ENCODE results near the gene DDAH1. TPM values are rescaled to one million over a fixed set of nuclear protein-coding genes. Genes with fewer than 3 reads are reported as not detected.

Gene DDAH1
- total and polyA plus RNA-seq, 5 donors from 2014 or later: 0.15 TPM; not detected in 4

GRCh38 chr1:85495556-85495955 lies 30.6 kb upstream of the DDAH1 start:
- Mint-ChIP-seq H3K4me3 (no peak overlapping the region), H3K27me3 (peaks cover 4% of the 10 kb centered on the region), H3K36me3 (no peaks in the 10 kb centered on the region), H3K27ac (no peak overlapping the region), H3K4me1 (no peaks in the 10 kb centered on the region), H3K9me3 (peaks cover 0 to 3% (median 0%) of the 10 kb centered on the region in 7 donors)
- no peaks in the 10 kb centered on the region for H3K27me3 ChIP-seq (ENCODE audit: control insufficient read depth, insufficient read depth, low read length)
- no peak overlapping the region for H3K4me3 ChIP-seq (ENCODE audit: low read depth, low read length)
- ATAC-seq (ENCODE audit: low read depth in 2 of 2) (no peak), DNase-seq (no peak)
- no peaks in the 10 kb centered on the region for H3K36me3 ChIP-seq (ENCODE audit: control insufficient read depth, insufficient read depth, low read length)
- no peak overlapping the region for H3K27ac ChIP-seq (ENCODE audit: insufficient read depth, low read length, poor library complexity, severe bottlenecking)
- no peaks in the 10 kb centered on the region for H3K4me1 ChIP-seq (ENCODE audit: control insufficient read depth, insufficient read depth, low read length, poor library complexity, severe bottlenecking)
- no peaks in the 10 kb centered on the region for H3K9me3 ChIP-seq (ENCODE audit: control insufficient read depth in 2 of 2, low read length in 2 of 2)

GRCh38 chr1:85494904-85495266 lies 29.9 kb upstream of the DDAH1 start:
- no peak for ATAC-seq (ENCODE audit: low read depth in 2 of 2)
- no peaks in the 10 kb centered on the region for H3K9me3 ChIP-seq (ENCODE audit: control insufficient read depth in 2 of 2, low read length in 2 of 2)
- H3K4me1 Mint-ChIP-seq: no peaks in the 10 kb centered on the region
- DNase-seq: no peak
- no peak overlapping the region for H3K27ac ChIP-seq (ENCODE audit: insufficient read depth, low read length, poor library complexity, severe bottlenecking)
- no peaks in the 10 kb centered on the region for H3K36me3 ChIP-seq (ENCODE audit: control insufficient read depth, insufficient read depth, low read length)
- H3K27me3 Mint-ChIP-seq: no peaks in the 10 kb centered on the region
- no peaks in the 10 kb centered on the region for H3K27me3 ChIP-seq (ENCODE audit: control insufficient read depth, insufficient read depth, low read length)
- no peak overlapping the region for H3K27ac Mint-ChIP-seq
- peaks cover 0 to 2% (median 0%) of the 10 kb centered on the region in 7 donors for H3K9me3 Mint-ChIP-seq
- no peaks in the 10 kb centered on the region for H3K36me3 Mint-ChIP-seq
- H3K4me1 ChIP-seq (ENCODE audit: control insufficient read depth, insufficient read depth, low read length, poor library complexity, severe bottlenecking): no peaks in the 10 kb centered on the region
- H3K4me3 Mint-ChIP-seq: no peak overlapping the region
- H3K4me3 ChIP-seq (ENCODE audit: low read depth, low read length): no peak overlapping the region

DNA sequence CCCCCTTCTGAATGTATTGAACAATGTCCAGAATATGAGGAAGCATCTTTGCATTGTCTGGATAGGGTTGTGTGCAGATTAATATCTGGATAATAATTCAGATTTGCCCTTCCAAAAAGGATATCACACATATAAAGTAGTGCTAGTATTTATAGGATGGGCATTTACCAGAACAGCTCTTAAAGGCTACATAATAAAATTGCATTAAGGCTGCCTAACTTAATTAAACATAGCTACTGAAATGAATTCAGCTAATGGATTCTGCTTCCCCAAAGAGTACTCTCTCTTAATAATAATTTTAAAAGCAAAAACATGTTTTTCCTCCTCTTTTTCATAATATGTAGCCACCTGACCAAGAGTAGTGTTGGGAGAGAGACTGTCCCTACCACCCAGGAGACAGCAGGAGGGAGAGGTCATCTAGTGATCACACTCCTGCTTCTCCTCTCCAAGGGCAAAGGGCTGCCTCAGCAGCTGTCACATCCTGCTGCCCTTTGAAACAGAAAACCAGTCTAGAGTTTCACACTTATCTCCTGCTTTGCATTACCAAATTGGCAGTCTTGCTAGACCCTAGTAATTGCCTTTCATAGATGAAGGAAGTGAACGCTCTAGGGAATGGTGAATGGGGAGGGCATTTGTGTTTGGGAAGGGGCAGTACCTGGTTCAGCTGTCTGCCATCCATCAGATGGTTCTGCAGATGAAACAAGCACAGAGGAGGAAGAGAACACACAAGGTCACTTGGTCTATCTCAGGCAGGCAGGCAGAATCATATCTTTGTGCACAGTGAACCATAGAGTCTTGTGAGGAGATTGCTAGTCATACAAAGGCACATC lies 29.3 kb upstream of the DDAH1 start:
- no peaks in the 10 kb centered on the region for H3K4me1 Mint-ChIP-seq
- no peak overlapping the region for H3K4me3 Mint-ChIP-seq
- no peaks in the 10 kb centered on the region for H3K27me3 ChIP-seq (ENCODE audit: control insufficient read depth, insufficient read depth, low read length)
- no peak overlapping the region for H3K27ac Mint-ChIP-seq
- H3K4me1 ChIP-seq (ENCODE audit: control insufficient read depth, insufficient read depth, low read length, poor library complexity, severe bottlenecking): no peaks in the 10 kb centered on the region
- H3K36me3 ChIP-seq (ENCODE audit: control insufficient read depth, insufficient read depth, low read length): no peaks in the 10 kb centered on the region
- no peak for ATAC-seq (ENCODE audit: low read depth in 2 of 2)
- DNase-seq: no peak
- no peak overlapping the region for H3K27ac ChIP-seq (ENCODE audit: insufficient read depth, low read length, poor library complexity, severe bottlenecking)
- no peak overlapping the region for H3K4me3 ChIP-seq (ENCODE audit: low read depth, low read length)
- H3K27me3 Mint-ChIP-seq: no peaks in the 10 kb centered on the region
- no peaks in the 10 kb centered on the region for H3K9me3 ChIP-seq (ENCODE audit: control insufficient read depth in 2 of 2, low read length in 2 of 2)
- H3K36me3 Mint-ChIP-seq: no peaks in the 10 kb centered on the region
- H3K9me3 Mint-ChIP-seq: no peaks in the 10 kb centered on the region

DNA sequence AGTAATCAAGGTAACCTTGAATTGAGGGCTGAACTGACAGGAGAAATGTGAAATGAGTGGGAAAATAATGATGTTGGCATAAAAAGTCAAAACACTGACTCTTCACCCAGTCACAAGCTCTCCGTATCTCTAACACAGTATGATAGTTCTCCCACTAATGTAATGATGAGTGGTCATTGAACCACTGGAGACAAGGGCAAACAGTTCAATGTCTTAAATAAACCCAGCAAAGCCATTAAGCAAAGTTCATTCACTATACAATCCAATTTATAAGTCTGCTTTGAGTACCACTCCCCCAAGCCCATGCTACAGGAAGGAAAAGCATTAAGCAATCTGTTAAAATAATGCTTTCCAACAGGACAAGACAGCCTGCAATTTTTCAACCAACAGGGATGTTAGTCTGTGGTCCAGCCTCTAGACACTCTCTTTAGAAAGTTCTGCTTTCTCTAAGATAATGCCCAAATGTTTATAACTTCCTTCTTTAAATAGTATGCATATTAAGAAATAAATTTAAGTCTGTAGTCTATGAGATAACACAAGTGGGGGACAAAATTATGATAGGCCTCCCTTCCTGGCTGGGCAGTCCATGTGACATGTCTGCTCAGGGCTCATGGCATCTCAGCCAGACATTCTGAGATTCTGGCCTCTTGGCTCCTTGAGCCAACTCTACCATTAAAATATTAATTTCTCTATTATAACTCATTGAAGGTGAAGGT lies 25.5 kb upstream of the DDAH1 start:
- Histone ChIP-seq H3K36me3 (ENCODE audit: control insufficient read depth, insufficient read depth, low read length) (no peaks in the 10 kb centered on the region), H3K4me1 (ENCODE audit: control insufficient read depth, insufficient read depth, low read length, poor library complexity, severe bottlenecking) (no peaks in the 10 kb centered on the region), H3K27ac (ENCODE audit: insufficient read depth, low read length, poor library complexity, severe bottlenecking) (no peak overlapping the region), H3K9me3 (ENCODE audit: control insufficient read depth in 2 of 2, low read length in 2 of 2) (no peaks in the 10 kb centered on the region), H3K4me3 (ENCODE audit: low read depth, low read length) (no peak overlapping the region), H3K27me3 (ENCODE audit: control insufficient read depth, insufficient read depth, low read length) (no peaks in the 10 kb centered on the region)
- H3K9me3 Mint-ChIP-seq: peaks cover 0 to 2% (median 0%) of the 10 kb centered on the region in 7 donors
- ATAC-seq (ENCODE audit: low read depth in 2 of 2) (no peak), DNase-seq (no peak)
- peaks cover 6% of the 10 kb centered on the region for H3K27me3 Mint-ChIP-seq
- no peak overlapping the region for H3K4me3 Mint-ChIP-seq
- H3K4me1 Mint-ChIP-seq: no peaks in the 10 kb centered on the region
- H3K36me3 Mint-ChIP-seq: no peaks in the 10 kb centered on the region
- no peak overlapping the region for H3K27ac Mint-ChIP-seq

DNA sequence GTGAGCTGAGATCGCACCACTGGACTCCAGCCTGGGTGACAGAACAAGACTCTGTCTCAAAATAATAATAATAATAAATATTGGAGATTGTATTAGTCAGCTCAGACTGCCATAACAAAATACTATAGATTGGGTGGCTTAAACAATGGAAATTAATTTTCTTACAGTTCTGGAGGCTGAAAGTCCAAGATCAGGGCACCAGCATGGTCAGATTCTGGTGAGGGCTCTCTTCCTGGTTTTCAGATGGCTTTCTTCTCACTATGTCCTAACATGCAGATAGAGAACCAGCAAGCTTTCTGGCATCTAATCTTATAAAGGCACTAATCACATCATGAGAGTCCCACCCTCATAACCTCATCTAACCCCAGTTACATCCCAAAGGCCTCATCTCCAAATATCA lies 23.2 kb upstream of the DDAH1 start:
- Mint-ChIP-seq H3K36me3 (no peaks in the 10 kb centered on the region), H3K27ac (no peak overlapping the region), H3K4me3 (no peak overlapping the region), H3K4me1 (no peaks in the 10 kb centered on the region), H3K27me3 (peaks cover 6% of the 10 kb centered on the region), H3K9me3 (peaks cover 0 to 2% (median 0%) of the 10 kb centered on the region in 7 donors)
- Histone ChIP-seq H3K27me3 (ENCODE audit: control insufficient read depth, insufficient read depth, low read length) (no peaks in the 10 kb centered on the region), H3K9me3 (ENCODE audit: control insufficient read depth in 2 of 2, low read length in 2 of 2) (no peaks in the 10 kb centered on the region), H3K4me3 (ENCODE audit: low read depth, low read length) (no peak overlapping the region), H3K4me1 (ENCODE audit: control insufficient read depth, insufficient read depth, low read length, poor library complexity, severe bottlenecking) (no peaks in the 10 kb centered on the region), H3K27ac (ENCODE audit: insufficient read depth, low read length, poor library complexity, severe bottlenecking) (no peak overlapping the region), H3K36me3 (ENCODE audit: control insufficient read depth, insufficient read depth, low read length) (no peaks in the 10 kb centered on the region)
- no peak for DNase-seq
- no peak for ATAC-seq (ENCODE audit: low read depth in 2 of 2)

GRCh38 chr1:85485516-85485915 lies 20.6 kb upstream of the DDAH1 start:
- Histone ChIP-seq H3K36me3 (ENCODE audit: control insufficient read depth, insufficient read depth, low read length) (no peaks in the 10 kb centered on the region), H3K27ac (ENCODE audit: insufficient read depth, low read length, poor library complexity, severe bottlenecking) (no peak overlapping the region), H3K4me1 (ENCODE audit: control insufficient read depth, insufficient read depth, low read length, poor library complexity, severe bottlenecking) (no peaks in the 10 kb centered on the region), H3K27me3 (ENCODE audit: control insufficient read depth, insufficient read depth, low read length) (no peaks in the 10 kb centered on the region), H3K4me3 (ENCODE audit: low read depth, low read length) (no peak overlapping the region), H3K9me3 (ENCODE audit: control insufficient read depth in 2 of 2, low read length in 2 of 2) (no peaks in the 10 kb centered on the region)
- Mint-ChIP-seq H3K9me3 (peaks cover 0 to 2% (median 0%) of the 10 kb centered on the region in 7 donors), H3K4me3 (no peak overlapping the region), H3K36me3 (no peaks in the 10 kb centered on the region), H3K27me3 (peaks cover 6% of the 10 kb centered on the region), H3K4me1 (no peaks in the 10 kb centered on the region), H3K27ac (no peak overlapping the region)
- DNase-seq (no peak), ATAC-seq (ENCODE audit: low read depth in 2 of 2) (no peak)

- no peak for ATAC-seq (ENCODE audit: low read depth in 2 of 2)
These were observed 19.8 kb upstream of the DDAH1 start for GRCh38 chr1:85484716-85485115.

More at GRCh38 chr1:85484716-85485115, 19.8 kb upstream of the DDAH1 start:
- H3K4me1 Mint-ChIP-seq: no peaks in the 10 kb centered on the region
- Histone ChIP-seq H3K27ac (ENCODE audit: insufficient read depth, low read length, poor library complexity, severe bottlenecking) (no peak overlapping the region), H3K4me1 (ENCODE audit: control insufficient read depth, insufficient read depth, low read length, poor library complexity, severe bottlenecking) (no peaks in the 10 kb centered on the region), H3K9me3 (ENCODE audit: control insufficient read depth in 2 of 2, low read length in 2 of 2) (no peaks in the 10 kb centered on the region), H3K36me3 (ENCODE audit: control insufficient read depth, insufficient read depth, low read length) (no peaks in the 10 kb centered on the region), H3K4me3 (ENCODE audit: low read depth, low read length) (no peak overlapping the region), H3K27me3 (ENCODE audit: control insufficient read depth, insufficient read depth, low read length) (no peaks in the 10 kb centered on the region)
- H3K4me3 Mint-ChIP-seq: no peak overlapping the region
- H3K27me3 Mint-ChIP-seq: peaks cover 6% of the 10 kb centered on the region
- no peak for DNase-seq
- no peaks in the 10 kb centered on the region for H3K36me3 Mint-ChIP-seq
- peaks cover 0 to 2% (median 0%) of the 10 kb centered on the region in 7 donors for H3K9me3 Mint-ChIP-seq
- no peak overlapping the region for H3K27ac Mint-ChIP-seq

Measured in CD4-positive, CD25-positive, alpha-beta regulatory T cell (primary cell).